Activated naive CD4-positive, alpha-beta T cell treated with anti-CD3 and anti-CD28 coated beads, Interleukin-2, amount 50 U/mL, for 16 hours (primary cell): ENCODE results near the gene TTLL11.
"Not testable (repeated sequence)": the region's sequence is repeated elsewhere in the genome, so short reads cannot be mapped to it uniquely, and the experiment has no call there.

Source experiments
- DNase-seq: peaks from one replicate; pipeline ENCODE4 v3.0.0-alpha.2; 2020

The TTLL11 gene

GRCh38 chr9:122042056-122042455 is 51.1 kb downstream of the TTLL11 start:
- no peak for DNase-seq

GRCh38 chr9:122040561-122041242 is 52.4 kb downstream of the TTLL11 start:
- no peak for DNase-seq

GRCh38 chr9:122039234-122039633 is 53.9 kb downstream of the TTLL11 start:
- no peak for DNase-seq

GRCh38 chr9:122036988-122037387 is 56.1 kb downstream of the TTLL11 start:
- DNase-seq, result no peak

GRCh38 chr9:122036408-122036807 is 56.7 kb downstream of the TTLL11 start:
- DNase-seq, result no peak

GRCh38 chr9:122033775-122034373 is 59.2 kb downstream of the TTLL11 start:
- DNase-seq, result no peak

- DNase-seq, result no peak
These were observed 60.8 kb downstream of the TTLL11 start for GRCh38 chr9:122032346-122032745.

GRCh38 chr9:122031776-122032175 is 61.3 kb downstream of the TTLL11 start:
- no peak for DNase-seq

- DNase-seq, result no peak
These were observed 62.0 kb downstream of the TTLL11 start for GRCh38 chr9:122031157-122031556.

- no peak for DNase-seq
These were observed 62.8 kb downstream of the TTLL11 start for GRCh38 chr9:122030357-122030756.

GRCh38 chr9:122029898-122030297 is 63.2 kb downstream of the TTLL11 start:
- DNase-seq, result no peak

- DNase-seq, result no peak
These were observed 65.0 kb downstream of the TTLL11 start for GRCh38 chr9:122028089-122028488.

- DNase-seq, result no peak
These were observed 72.7 kb downstream of the TTLL11 start for GRCh38 chr9:122020398-122020797.

GRCh38 chr9:122016744-122017143 is 76.4 kb downstream of the TTLL11 start:
- DNase-seq, result no peak

- no peak for DNase-seq
These were observed 76.8 kb downstream of the TTLL11 start for GRCh38 chr9:122016309-122016708.

- no peak for DNase-seq
These were observed 77.8 kb downstream of the TTLL11 start for GRCh38 chr9:122015170-122015821.

GRCh38 chr9:122011818-122012498 is 81.2 kb downstream of the TTLL11 start:
- no peak for DNase-seq

GRCh38 chr9:122008559-122008958 is 84.5 kb downstream of the TTLL11 start:
- no peak for DNase-seq

GRCh38 chr9:122007837-122008236 is 85.3 kb downstream of the TTLL11 start:
- no peak for DNase-seq

GRCh38 chr9:122005597-122005996 is 87.5 kb downstream of the TTLL11 start:
- no peak for DNase-seq

- no peak for DNase-seq
These were observed 88.5 kb downstream of the TTLL11 start for GRCh38 chr9:122004589-122004988.

GRCh38 chr9:122001491-122002201 is 91.5 kb downstream of the TTLL11 start:
- DNase-seq, result no peak

GRCh38 chr9:122000526-122000925 is 92.6 kb downstream of the TTLL11 start:
- DNase-seq, result not testable (repeated sequence)
